ENCODE measurements around the gene CASZ1.

CASZ1 gene

DNA sequence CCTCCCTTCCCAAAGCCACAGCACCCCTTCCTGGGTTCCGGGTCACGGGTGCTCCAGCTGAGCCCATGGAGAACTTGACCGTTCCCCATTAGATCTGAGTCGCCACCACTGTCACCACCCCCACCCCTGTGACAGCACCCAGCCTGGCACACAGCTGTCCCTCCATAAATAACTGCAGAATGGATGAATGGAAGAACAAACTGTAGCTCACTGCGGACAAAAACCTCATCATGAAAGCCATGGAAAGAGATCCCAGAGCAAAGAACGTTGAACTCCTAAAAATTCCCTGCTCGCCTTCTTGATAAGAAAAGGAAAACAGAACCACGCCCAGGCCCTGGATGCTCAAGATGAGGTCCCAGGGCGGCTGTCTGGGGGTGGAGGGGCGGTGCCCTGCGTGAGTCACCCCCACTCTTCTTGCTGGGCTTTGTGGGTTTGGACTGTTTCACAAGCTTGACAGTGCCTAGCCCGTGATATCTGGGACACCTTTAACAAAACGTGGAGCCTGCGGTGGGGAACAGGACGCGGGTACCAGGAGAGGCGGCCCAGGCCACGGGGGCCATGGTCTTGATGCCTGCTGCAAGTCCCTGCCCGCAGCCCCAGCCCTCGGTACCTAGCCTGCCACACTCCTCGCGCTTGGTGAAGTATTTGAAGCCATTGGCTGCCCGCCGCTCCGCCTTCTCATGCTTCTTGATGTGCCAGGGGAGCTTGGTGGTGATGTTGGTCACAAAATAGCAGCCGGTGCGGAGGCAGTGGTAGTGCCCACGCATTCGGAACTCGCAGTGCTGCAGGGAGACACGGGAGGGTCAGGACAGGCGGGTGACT is 151.9 kb downstream of the CASZ1 start:
- Mint-ChIP-seq H3K4me3 (no peak overlapping the region), H3K9me3 (no peaks in the 10 kb centered on the region), H3K27ac (no peak overlapping the region), H3K4me1 (peaks cover 12% of the 10 kb centered on the region), H3K27me3 (ENCODE audit: low read depth, poor library complexity) (peaks cover 61% of the 10 kb centered on the region), H3K36me3 (ENCODE audit: low read depth) (no peaks in the 10 kb centered on the region)
- DNase-seq: no peak
- TF ChIP-seq, protein P1, sequence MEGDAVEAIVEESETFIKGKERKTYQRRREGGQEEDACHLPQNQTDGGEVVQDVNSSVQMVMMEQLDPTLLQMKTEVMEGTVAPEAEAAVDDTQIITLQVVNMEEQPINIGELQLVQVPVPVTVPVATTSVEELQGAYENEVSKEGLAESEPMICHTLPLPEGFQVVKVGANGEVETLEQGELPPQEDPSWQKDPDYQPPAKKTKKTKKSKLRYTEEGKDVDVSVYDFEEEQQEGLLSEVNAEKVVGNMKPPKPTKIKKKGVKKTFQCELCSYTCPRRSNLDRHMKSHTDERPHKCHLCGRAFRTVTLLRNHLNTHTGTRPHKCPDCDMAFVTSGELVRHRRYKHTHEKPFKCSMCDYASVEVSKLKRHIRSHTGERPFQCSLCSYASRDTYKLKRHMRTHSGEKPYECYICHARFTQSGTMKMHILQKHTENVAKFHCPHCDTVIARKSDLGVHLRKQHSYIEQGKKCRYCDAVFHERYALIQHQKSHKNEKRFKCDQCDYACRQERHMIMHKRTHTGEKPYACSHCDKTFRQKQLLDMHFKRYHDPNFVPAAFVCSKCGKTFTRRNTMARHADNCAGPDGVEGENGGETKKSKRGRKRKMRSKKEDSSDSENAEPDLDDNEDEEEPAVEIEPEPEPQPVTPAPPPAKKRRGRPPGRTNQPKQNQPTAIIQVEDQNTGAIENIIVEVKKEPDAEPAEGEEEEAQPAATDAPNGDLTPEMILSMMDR (IDR thresholded peaks at IDR 0.05): no peak

DNA sequence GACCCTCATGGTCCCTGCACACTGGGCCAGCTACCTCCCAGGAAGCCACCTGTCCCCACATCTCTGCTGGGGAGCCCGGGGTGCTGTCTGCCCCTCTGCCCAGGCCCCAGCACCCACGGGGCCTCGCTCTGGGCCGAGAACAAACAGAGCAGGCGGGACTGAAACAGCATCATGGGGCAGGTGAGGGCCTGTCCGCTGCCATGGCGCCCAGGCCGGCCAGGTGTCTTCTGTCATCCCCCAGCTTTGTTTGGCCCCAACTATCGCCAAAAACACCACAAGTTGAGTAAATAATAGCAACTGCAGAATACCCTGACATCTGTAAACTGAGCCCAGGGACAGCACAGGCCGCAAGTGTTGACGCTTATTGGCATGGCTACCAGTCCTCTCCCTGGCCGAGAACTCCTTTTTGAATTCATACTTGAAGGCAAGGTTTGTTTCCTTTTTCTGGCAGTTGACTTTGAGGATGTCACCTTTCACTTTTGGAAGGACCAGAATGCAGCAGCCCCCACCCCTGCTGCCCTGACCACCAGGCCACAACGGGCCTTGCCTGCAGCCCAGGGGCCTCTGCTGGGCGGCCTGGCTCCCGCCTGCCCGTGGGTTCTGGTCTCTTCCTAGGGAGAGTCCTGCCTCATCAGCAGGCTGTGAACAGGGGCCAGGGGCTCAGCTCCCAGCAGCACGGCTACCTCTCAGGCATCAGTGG is 152.7 kb downstream of the CASZ1 start:
- Mint-ChIP-seq H3K27me3 (ENCODE audit: low read depth, poor library complexity) (peaks cover 61% of the 10 kb centered on the region), H3K9me3 (no peaks in the 10 kb centered on the region), H3K27ac (no peak overlapping the region), H3K4me1 (peaks cover 12% of the 10 kb centered on the region), H3K4me3 (no peak overlapping the region), H3K36me3 (ENCODE audit: low read depth) (no peaks in the 10 kb centered on the region)
- TF ChIP-seq, protein P1 (IDR thresholded peaks at IDR 0.05): no peak
- no peak for DNase-seq

GRCh38 chr1:10642403-10643080 is 153.9 kb downstream of the CASZ1 start:
- TF ChIP-seq, protein P1 (IDR thresholded peaks at IDR 0.05): no peak
- no peaks in the 10 kb centered on the region for H3K9me3 Mint-ChIP-seq
- H3K4me1 Mint-ChIP-seq: peaks cover 12% of the 10 kb centered on the region
- peaks cover 56% of the 10 kb centered on the region for H3K27me3 Mint-ChIP-seq (ENCODE audit: low read depth, poor library complexity)
- H3K4me3 Mint-ChIP-seq: no peak overlapping the region
- H3K36me3 Mint-ChIP-seq (ENCODE audit: low read depth): no peaks in the 10 kb centered on the region
- no peak for DNase-seq
- no peak overlapping the region for H3K27ac Mint-ChIP-seq

GRCh38 chr1:10641976-10642375 is 154.5 kb downstream of the CASZ1 start:
- H3K27ac Mint-ChIP-seq: no peak overlapping the region
- peaks cover 12% of the 10 kb centered on the region for H3K4me1 Mint-ChIP-seq

GRCh38 chr1:10640843-10641553 is 155.4 kb downstream of the CASZ1 start:
- H3K4me1 Mint-ChIP-seq: peaks cover 12% of the 10 kb centered on the region
- peaks cover 63% of the 10 kb centered on the region for H3K27me3 Mint-ChIP-seq (ENCODE audit: low read depth, poor library complexity)
- TF ChIP-seq, protein P1 (IDR thresholded peaks at IDR 0.05): no peak
- DNase-seq: no peak
- H3K9me3 Mint-ChIP-seq: no peaks in the 10 kb centered on the region
- no peak overlapping the region for H3K27ac Mint-ChIP-seq
- H3K4me3 Mint-ChIP-seq: no peak overlapping the region
- H3K36me3 Mint-ChIP-seq (ENCODE audit: low read depth): no peaks in the 10 kb centered on the region

More at GRCh38 chr1:10641976-10642375, 154.5 kb downstream of the CASZ1 start:
- TF ChIP-seq, protein P1 (IDR thresholded peaks at IDR 0.05): no peak
- H3K27me3 Mint-ChIP-seq (ENCODE audit: low read depth, poor library complexity): peaks cover 60% of the 10 kb centered on the region
- H3K9me3 Mint-ChIP-seq: no peaks in the 10 kb centered on the region
- DNase-seq: no peak
- no peaks in the 10 kb centered on the region for H3K36me3 Mint-ChIP-seq (ENCODE audit: low read depth)
- H3K4me3 Mint-ChIP-seq: no peak overlapping the region

All from nephron progenitor cell (in vitro differentiated cells).